HG03025 (cell line): ENCODE measurements around the gene CADM4.

Experiments used
- ATAC-seq: cut with Tn5 transposase; IDR thresholded peaks from one replicate; pipeline ENCODE4 v1.9.1; 2021; ENCODE audit warnings: mild to moderate bottlenecking, moderate library complexity; ENCODE audit not compliant: unreplicated experiment, low FRiP score

Gene CADM4

GRCh38 chr19:43634872-43635560 is 4.6 kb downstream of the CADM4 start:
- no peak for ATAC-seq

DNA sequence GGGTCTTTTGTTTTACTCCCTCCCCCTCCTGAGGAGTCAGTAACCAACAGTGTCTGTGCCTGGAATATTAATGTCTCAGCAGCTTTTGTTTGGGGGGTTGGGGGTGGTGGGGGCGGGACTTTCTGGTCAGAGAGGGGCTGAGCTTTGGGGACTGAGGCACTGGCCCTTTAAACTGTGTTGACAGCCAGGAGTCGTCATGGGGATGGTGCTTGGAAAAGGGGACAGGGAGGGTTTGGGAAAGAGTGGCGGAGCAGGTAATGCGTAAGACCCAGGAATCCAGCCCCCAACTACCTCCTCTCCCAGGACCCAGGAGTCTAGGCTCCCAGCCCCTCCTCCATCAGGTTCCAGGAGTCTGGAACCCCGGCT is 5.2 kb downstream of the CADM4 start:
- ATAC-seq, result no peak

DNA sequence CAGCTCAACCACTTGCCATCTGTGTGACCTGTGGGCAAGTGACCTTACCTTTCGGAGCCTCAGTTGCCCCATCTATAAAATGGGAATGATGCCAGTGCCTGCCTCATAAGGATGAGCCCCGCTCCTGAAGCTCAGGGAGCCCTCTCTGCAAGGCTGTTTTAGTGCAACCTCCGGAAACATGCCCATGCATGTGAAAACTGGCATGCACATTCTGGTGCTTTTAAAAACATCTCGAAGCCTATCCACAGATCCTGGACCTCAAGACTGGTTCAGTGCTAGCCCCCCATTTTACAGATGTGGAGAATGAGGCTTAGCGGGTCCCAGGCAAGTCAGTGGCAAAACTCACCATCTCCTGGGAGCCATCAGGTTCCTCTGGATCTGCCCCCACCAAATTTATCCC is 5.6 kb downstream of the CADM4 start:
- no peak for ATAC-seq

DNA sequence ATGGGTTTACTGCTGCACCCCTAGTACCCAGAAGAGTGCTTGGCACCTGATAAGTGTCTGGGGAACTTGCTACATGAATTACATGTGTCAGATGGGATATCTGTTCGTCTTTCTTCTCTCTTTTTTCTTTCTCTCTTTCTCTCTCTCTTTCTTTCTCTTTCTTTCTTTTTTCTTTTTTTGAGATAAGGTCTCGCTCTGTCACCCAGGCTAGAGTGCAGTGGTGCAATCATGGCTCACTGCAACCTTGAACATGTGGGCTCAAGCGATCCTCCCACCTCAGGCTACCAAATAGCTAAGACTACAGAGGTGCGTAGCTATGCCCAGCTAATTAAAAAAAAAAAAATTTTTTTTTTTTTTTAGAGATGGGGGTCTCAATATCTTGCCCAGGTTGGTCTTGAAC is 6.1 kb downstream of the CADM4 start:
- no peak for ATAC-seq

DNA sequence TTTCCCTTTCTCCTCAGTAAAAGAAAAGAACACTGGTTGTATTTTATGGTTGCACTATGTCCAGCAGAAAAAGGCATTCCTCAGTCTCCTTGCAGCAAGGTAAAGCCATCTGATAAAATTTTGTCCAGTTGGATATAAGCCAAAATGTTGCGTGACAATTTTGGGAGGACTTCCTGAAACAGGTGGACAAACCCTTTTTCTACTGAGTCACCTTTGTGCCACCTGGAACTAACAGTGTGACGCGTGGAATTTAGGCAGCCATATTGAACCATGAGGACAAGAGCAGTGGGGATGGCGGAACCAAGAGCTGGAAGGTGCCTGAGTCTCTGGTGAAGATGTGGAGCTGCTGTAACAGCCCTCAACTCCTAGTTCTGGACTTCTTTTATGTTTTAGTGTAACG is 8.2 kb downstream of the CADM4 start:
- ATAC-seq, result no peak

DNA sequence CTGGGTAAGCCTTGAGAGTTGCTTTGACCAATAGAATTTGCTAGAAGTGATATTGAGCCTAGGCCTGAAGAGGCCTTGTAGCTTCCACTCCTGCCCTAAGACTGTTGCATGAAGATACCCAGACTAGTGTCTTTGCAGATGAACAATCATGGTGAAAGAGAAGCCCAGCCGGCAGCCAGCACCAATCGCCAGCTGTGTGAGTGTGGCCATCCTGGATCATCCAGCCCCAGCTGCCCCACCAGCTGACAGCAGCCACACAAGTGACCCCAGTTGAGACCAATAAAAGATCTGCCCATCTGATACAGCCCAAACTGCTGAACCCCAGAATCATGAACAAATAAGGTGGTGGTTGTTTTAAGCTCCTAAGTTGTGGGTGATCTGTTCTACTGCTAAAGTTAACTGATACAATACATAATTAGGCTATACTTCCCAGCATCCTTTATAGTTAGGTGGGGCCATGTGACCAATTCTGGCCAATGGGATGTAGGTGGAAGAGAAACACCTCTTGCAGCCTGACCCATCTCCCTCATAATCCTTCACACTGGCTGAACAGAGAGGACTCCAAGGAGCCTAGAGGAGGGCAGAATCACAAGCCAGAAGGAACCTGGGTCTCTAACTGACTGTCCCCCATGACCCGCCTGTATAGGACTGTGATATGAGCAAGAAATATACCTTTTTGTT is 10.9 kb downstream of the CADM4 start:
- ATAC-seq, result no peak

GRCh38 chr19:43626838-43627237 is 12.8 kb downstream of the CADM4 start:
- no peak for ATAC-seq

DNA sequence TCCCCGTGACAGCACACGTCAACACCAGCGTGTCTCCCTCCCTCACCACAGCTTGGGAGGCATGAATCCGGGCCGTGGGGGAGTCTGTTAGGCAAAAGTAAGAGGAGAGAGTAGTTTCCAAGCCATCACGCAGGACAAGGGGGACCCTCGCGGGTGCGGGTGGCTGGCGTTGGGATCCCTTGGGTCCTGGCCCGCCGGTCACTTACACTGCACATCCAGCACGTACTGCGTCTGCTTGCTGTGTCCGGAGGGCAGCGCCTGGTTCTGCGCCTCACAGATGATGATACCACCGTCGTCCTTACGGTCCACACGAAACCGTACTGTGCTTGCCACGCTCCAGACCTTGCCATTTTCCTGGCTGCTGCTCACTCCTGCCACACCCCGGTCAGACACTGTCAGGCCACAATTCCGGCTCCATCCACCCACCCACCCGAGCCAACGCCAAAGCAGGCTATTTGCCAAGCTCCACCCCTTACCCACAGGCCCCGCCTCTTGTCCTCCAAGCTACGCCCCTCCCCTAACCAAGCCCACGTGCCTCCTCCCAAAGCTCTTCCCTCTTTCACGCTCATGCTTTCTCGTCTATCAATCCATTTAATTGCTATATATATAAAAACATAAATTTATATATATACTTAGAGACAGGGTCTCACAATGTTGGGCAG is 13.6 kb downstream of the CADM4 start:
- ATAC-seq, result no peak

- ATAC-seq, result no peak
Observed at GRCh38 chr19:43624933-43625332, 14.7 kb downstream of the CADM4 start.

DNA sequence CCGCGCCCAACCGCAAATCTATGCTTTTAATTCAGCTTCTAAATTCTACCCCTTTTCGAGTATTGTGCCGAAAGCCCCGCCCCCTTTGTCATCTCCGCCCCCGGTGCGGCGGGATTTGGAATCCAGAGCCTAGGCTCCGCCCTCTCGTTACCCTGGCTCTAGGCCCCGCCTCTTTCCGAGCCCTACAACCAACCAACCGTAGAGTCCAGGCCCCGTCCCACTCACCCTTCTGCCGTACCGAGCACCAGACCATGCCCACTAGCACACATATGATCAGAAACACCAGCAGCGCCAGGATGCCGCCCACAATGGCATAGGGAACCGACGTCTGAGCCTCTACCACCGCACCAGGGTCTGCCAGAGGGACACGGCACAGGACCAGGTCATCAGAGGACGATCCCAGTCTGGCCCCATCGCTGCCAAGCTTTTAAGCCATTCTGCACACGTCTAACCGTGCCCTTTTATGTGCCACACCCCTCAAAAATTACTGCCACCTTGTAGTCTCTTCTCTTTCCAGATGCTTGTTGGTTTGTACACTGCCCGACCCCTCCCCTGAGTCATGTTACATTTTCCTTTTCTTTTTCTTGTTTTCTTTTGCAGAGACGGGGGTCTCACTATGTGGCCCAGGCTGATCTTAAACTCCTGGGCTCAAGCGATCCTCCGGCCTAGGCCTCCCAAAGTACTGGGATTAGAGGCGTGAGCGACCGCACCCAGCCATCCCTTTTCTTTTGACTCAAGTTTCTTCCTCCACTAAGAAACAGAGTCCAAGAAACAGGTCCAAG is 15.6 kb downstream of the CADM4 start:
- no peak for ATAC-seq

- no peak for ATAC-seq
Observed at GRCh38 chr19:43622956-43623355, 16.7 kb downstream of the CADM4 start.

DNA sequence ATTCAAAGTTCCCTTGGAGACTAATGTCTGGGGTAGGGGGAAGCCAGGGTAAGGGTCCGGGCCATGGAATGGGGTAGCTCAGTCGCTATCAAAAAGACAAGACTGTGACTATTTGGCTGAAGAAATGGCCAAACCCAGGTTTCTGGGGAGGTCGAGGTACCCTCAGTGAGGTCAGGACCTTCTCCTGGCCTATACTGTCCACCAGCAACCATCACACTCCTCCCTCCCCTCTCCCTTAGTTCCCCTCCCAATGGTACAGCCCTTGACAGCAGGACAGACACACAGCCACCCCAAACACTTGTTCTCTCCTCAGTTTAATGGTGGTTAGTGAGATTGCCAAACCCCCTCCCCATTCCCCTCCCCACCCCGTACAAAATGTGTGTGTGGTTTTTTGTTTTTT is 17.6 kb downstream of the CADM4 start:
- no peak for ATAC-seq

DNA sequence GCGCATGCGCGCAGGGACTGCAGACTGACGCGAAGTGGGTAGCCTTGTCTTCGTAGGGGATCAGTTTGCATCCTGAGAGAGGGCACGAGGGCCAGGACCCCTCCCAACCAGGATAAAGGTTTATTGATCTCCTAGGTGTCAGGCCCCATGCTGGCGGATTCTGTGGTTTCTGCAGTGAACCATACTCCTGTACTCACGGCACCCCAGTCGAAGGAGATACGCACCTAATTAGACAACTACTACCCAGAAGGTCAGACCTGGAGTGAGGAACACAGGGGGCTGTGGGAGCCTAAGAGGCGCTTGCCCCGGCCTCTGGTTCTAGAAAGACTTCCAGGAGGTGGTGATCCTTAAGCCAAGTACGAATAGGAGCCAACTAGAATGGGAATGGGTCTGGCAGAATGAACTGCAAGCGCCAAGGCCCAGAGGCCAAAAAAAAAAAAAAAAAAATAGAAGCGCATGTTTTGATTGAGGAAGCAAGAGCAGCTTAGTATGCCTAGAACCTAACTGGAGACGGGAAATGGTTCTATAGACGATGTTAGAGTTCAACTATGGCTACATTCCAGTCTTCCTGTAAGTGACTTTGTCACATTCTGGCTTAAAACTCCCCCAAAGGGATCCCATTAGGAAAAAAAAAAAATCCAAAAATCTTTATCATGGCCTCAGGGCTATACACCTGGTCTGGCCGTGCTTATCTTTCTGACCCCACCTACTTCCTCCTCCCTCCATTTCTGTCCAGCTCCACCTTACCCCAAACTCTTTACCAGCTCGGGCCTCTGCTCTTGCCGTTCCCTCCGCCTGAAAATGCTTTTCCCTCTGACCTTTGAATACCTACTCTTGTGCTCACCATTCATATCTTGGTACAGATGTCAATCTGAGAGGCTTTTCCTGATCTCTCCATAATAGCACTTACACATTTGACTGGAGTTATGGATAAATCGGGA is 19.3 kb downstream of the CADM4 start:
- no peak for ATAC-seq

DNA sequence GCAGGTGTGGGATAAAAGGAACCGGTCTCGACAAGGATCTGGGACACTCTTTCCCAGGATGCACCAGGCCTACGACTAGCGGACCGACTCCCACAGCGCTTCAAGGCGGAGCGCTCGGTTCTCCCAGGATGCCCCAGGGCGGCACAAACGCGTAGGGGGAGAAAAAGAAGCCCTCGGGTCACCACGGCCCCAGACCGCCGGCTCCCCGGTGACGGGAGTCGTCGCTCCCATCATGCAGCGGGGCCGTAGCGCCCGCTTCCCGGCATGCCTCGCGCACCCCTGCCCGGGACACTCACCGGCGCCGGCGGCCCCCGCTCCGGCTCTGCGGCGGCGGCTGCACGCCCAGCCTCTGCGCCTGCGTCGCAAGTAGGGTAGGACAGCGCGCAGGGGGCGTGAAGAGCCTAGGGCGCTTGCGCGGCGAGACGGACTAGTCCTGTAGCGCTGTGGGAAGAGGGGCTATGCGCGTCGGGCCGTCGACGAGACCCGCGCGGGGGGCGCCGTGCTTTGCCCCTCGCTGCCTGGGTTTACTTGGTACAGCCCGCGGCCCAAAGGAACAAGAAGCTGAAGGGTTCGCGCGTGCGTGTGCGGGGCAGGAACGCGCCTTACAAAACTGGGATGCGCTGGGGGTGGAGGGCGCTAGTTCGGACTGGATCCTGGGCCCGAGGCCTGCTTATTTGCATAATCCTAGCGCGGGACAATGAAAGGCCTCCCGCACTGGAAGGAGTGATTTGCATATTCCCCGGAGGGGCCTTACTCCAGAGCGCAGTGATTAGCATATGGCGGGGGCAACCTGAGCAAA is 20.2 kb downstream of the CADM4 start, which contains the start of gene ZNF428:
TSS of gene ZNF428 (minus strand) at position 368 of the 799 bp plus-strand sequence. CDS start 5,325 bp downstream, outside the sequence.
- peak; percentile 71 for ATAC-seq

DNA sequence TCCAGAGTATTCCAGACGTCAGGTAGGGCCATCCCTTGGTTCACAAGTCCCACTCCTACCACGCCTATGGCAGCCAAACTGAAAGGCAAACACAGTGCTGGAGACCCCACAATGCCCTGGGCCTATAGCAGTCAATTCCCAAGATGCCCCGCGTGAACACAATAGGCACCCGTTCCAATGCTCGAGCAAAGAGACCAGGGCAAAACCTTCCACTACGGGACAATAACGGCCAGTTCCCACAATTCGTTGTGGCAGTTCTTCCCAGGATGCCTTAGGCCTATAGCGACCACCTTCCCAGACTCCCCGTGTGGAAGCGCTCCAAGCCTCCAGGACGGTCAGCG is 20.8 kb downstream of the CADM4 start:
- peak; percentile 12 for ATAC-seq

DNA sequence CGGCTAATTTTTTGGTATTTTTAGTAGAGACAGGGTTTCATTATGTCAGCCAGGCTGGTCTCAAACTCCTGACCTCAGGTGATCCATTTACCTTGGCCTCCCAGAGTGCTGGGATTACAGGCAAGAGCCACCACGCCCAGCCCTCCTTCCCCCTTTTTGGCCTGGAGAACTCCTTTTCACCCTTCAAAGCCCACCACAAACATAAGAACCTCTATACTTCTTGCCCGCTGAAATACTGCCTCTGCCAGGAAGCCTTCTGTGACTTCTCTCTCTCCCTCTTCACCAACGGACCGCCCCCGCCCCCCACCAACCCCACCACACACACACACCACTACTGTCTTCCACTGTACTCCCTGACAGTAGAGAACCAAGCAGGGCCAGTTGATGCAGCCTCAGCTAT is 22.7 kb downstream of the CADM4 start:
- ATAC-seq, result no peak

DNA sequence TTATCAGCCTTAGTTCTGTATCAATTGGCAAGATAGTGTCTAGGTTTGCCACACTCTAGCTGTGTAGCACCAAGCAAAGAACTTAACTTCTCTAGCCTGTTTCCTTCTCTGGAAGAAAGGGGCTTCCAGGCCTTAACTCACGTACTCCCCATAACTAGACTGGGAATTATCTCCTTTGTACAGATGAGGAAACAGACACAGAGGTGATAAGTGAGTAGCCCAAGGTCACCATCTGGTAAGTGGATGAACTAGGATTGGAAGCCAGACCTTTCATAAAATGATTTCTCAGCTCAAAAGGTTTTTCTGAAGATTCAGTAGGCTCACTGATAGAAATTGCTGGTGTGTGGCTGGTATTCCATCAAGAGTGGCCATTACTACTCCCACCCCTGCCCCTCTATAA is 23.3 kb downstream of the CADM4 start:
- ATAC-seq, result no peak

DNA sequence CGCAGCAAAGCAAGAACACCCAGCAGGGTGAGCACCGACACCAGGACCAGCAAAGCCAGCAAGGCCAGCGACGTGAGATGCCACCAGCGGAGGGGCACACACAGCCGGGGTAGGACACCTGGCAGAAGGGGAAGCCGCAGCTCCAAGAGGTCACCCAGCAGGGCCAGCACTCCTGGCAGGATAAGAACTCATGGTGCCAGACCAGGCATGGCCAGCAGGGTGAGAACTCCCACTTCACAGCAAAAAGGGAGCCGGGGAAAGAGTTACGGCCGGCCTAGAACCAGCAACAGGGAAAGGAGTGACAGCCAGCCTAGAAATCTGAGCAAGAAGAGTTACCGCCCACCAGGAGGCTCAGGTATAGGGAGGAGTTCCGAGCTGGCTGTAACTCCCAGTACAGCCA is 27.3 kb downstream of the CADM4 start:
- no peak for ATAC-seq

DNA sequence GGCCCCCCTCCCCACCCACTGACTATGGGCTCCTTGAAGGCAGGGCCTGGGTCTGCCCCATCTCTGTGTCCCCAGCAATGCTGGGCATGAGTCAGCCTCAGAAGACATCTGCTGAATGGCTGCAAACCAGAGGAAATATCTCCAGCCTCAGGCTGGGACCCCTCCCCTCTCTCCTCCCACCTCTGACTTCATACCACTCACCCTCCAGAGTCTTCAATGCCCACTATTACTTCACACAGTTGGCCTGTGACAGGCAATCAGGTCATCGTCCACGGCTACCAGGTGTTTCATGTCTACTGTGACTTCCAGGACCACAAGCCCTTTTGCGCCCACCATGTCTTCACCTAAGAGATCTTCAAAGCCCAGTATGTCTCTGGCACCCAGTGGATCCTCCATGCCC is 27.9 kb downstream of the CADM4 start, which contains the start of gene SRRM5:
TSS of gene SRRM5 (plus strand) at position 301 of the 400 bp plus-strand sequence. CDS start at position 335, 34 bp downstream.
- ATAC-seq, result no peak
